Spleen (tissue), 11 donors: ENCODE measurements around the gene BEST3. TPM values are rescaled to one million over a fixed set of nuclear protein-coding genes. Genes with fewer than 3 reads are reported as not detected.

Experiments used
- DNase-seq: peaks from one replicate; pipeline ENCODE4 v3.0.0-alpha.2; 2020
- H3K27ac ChIP-seq, 8 donors: fragments of 200-600 bp; sonication (generic) in 7 of 8; 1 replicate in 4 of 8; 2 replicates in 4 of 8; pipeline versions ENCODE4 v1.5.0 to v1.8.0; 2016 to 2021; ENCODE audit warnings: inconsistent platforms in 4 of 8, mild to moderate bottlenecking in 4 of 8, moderate library complexity in 1 of 8
- H3K27me3 ChIP-seq, 7 donors: fragments of 200-600 bp; sonication (generic) in 6 of 7; replicated peaks in 1 of 7; 1 replicate in 4 of 7; 2 replicates in 3 of 7; pipeline versions ENCODE4 v1.5.0 to v1.8.0; 2016 to 2021; ENCODE audit warnings: inconsistent platforms in 3 of 7, mild to moderate bottlenecking in 1 of 7
- H3K36me3 ChIP-seq, 6 donors: fragments of 200-600 bp; sonication (generic) in 5 of 6; 1 replicate in 4 of 6; 2 replicates in 2 of 6; pipeline versions ENCODE4 v1.5.0 to v1.8.0; 2016 to 2021; ENCODE audit warnings: inconsistent platforms in 2 of 6
- H3K4me1 ChIP-seq, 6 donors: fragments of 200-600 bp; sonication (generic) in 5 of 6; 1 replicate in 3 of 6; 2 replicates in 3 of 6; pipeline versions ENCODE4 v1.5.0 to v1.8.0; 2016 to 2021; ENCODE audit warnings: inconsistent platforms in 3 of 6
- H3K4me3 ChIP-seq, 8 donors: fragments of 200-600 bp; sonication (generic) in 7 of 8; 1 replicate in 4 of 8; 2 replicates in 4 of 8; pipeline versions ENCODE4 v1.5.0 to v1.8.0; 2016 to 2021; ENCODE audit warnings: inconsistent platforms in 4 of 8, mild to moderate bottlenecking in 4 of 8, moderate library complexity in 2 of 8
- H3K9me3 ChIP-seq, 8 donors: fragments of 200-600 bp; sonication (generic) in 7 of 8; 1 replicate in 4 of 8; 2 replicates in 4 of 8; pipeline versions ENCODE4 v1.5.0 to v1.8.0; 2016 to 2021; ENCODE audit warnings: inconsistent platforms in 4 of 8
- POLR2A ChIP-seq, 3 donors: fragments of 450-650 bp; IDR thresholded peaks; one replicate each; pipeline ENCODE4 v1.5.1; 2017; ENCODE audit warnings: antibody characterized with exemption in 3 of 3, mild to moderate bottlenecking in 1 of 3
- POLR2AphosphoS5 ChIP-seq, 3 donors: sonication (generic); formaldehyde crosslinking; IDR thresholded peaks; one replicate each; pipeline ENCODE4 v1.5.1; 2017; ENCODE audit warnings: antibody characterized with exemption in 3 of 3
- WGBS, 5 donors: extraction: QIAGEN DNeasy Blood & Tissue Kit in 3 of 5; methylation state at CpG; one replicate each; pipeline versions ENCODE4 v1.1.5 to v1.1.7; 2013 to 2018; 5-methylcytosine and 5-hydroxymethylcytosine counted together
- intact Hi-C: fragments of 100-400 bp; cut with DNase I; formaldehyde crosslinking; loops from one replicate; pipeline ENCODE4 v1.15.0; 2023; ENCODE audit warnings: low total_unique reads
- polyA plus RNA-seq, 3 donors: library from polyadenylated mRNA; stranded (reverse); fragments of 200-250 nt; gene quantifications; one replicate each; pipeline ENCODE4 v1.2.1, GENCODE V29; 2013
- total RNA-seq, 7 donors: library from RNA; depleted of rRNA in 3 of 7; stranded (reverse); fragments of >200 nt in 3 of 7; fragmentation: NEBNext Ultra II Directional in 4 of 7; extraction: Animal tissue kit (Norgen Biotek cat#: 25700) in 4 of 7; gene quantifications; one replicate each; pipeline versions ENCODE4 v1.1.0 to v1.2.1, GENCODE V29; 2016 to 2021
- TF ChIP-seq, protein P1 (sequence below), 11 experiments: fragments of 200-600 bp in 7 of 11; fragments of 450-650 bp in 4 of 11; sonication (generic) in 4 of 11; IDR thresholded peaks in 8 of 11; conservative IDR thresholded peaks in 3 of 11; 1 replicate in 7 of 11; 2 replicates in 4 of 11; pipeline versions ENCODE4 v1.4.0 to v1.8.0; 2016 to 2021; ENCODE audit warnings: antibody characterized with exemption in 11 of 11, inconsistent platforms in 4 of 11, mild to moderate bottlenecking in 1 of 11
- donor health status: healthy with polysubstance abuse.
- donor health status: DM: no; HTN: no; CAD: no; lungs with moderate emphysema.
- donor health status: DM: no; HTN: no; CAD: no.
- donor health status: Bipolar disorder and iron deficiency.
- donor health status: healthy.
- donor health status: DM: no; HTN: no; CAD: no.
- donor health status: DM: yes; HTN: yes; CAD: no.

Gene BEST3
- total and polyA plus RNA-seq, 10 donors = 0.14 TPM; not detected in 9

GRCh38 chr12:69661386-69661785, 37.7 kb downstream of the BEST3 start:
- H3K36me3 ChIP-seq = no peaks in the 10 kb centered on the region
- no peak for DNase-seq
- no peak overlapping the region for H3K27ac ChIP-seq
- WGBS, 5 donors = 91 to 95% (median 94%) methylated on average over 4 of the region's 4 CpGs
- TF ChIP-seq POLR2AphosphoS5 (IDR thresholded peaks at IDR 0.05) = no peak
- TF ChIP-seq, protein P1, sequence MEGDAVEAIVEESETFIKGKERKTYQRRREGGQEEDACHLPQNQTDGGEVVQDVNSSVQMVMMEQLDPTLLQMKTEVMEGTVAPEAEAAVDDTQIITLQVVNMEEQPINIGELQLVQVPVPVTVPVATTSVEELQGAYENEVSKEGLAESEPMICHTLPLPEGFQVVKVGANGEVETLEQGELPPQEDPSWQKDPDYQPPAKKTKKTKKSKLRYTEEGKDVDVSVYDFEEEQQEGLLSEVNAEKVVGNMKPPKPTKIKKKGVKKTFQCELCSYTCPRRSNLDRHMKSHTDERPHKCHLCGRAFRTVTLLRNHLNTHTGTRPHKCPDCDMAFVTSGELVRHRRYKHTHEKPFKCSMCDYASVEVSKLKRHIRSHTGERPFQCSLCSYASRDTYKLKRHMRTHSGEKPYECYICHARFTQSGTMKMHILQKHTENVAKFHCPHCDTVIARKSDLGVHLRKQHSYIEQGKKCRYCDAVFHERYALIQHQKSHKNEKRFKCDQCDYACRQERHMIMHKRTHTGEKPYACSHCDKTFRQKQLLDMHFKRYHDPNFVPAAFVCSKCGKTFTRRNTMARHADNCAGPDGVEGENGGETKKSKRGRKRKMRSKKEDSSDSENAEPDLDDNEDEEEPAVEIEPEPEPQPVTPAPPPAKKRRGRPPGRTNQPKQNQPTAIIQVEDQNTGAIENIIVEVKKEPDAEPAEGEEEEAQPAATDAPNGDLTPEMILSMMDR (IDR thresholded peaks at IDR 0.05 in 8 of 11, conservative IDR thresholded peaks at IDR 0.05 in 3 of 11) = no peak
- TF ChIP-seq POLR2A (IDR thresholded peaks at IDR 0.05) = no peak
- H3K4me1 ChIP-seq = peaks cover 0 to 7% (median 0%) of the 10 kb centered on the region in 6 donors
- no peaks in the 10 kb centered on the region for H3K27me3 ChIP-seq
- no peaks in the 10 kb centered on the region for H3K9me3 ChIP-seq
- intact Hi-C loops = no loop called here
- no peak overlapping the region for H3K4me3 ChIP-seq

GRCh38 chr12:69660164-69660863, 38.8 kb downstream of the BEST3 start:
- Histone ChIP-seq H3K4me3 (no peak overlapping the region), H3K9me3 (no peaks in the 10 kb centered on the region), H3K27me3 (no peaks in the 10 kb centered on the region), H3K27ac (no peak overlapping the region), H3K4me1 (peaks cover 0 to 7% (median 0%) of the 10 kb centered on the region in 6 donors), H3K36me3 (no peaks in the 10 kb centered on the region)
- TF ChIP-seq POLR2A (IDR thresholded peaks at IDR 0.05) (no peak), POLR2AphosphoS5 (IDR thresholded peaks at IDR 0.05) (no peak)
- TF ChIP-seq, protein P1 (IDR thresholded peaks at IDR 0.05 in 8 of 11, conservative IDR thresholded peaks at IDR 0.05 in 3 of 11) = no peak
- WGBS, 5 donors = 82 to 97% (median 90%) methylated on average over 1 of the region's 1 CpG
- no peak for DNase-seq
- intact Hi-C loops = no loop called here

DNA sequence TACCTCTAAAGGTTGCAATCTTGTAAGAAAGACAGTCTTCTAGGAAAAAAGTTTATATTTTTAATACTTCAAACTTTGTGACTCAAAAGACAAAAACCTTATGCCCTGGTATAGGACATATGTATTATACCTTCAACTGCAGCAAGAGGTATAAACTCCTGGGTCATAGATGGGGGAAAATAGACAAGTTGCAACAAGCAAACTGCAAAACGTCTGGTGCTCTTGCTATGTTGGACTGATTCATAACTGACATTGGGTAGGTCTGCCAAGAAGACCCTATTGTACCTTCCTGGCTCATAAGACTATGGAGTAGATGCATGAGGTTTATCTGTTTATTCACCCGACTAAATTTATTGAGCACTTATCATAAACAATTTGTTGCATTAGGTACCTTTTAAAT, 40.9 kb downstream of the BEST3 start:
- H3K36me3 ChIP-seq = no peaks in the 10 kb centered on the region
- TF ChIP-seq, protein P1 (IDR thresholded peaks at IDR 0.05 in 8 of 11, conservative IDR thresholded peaks at IDR 0.05 in 3 of 11) = no peak
- TF ChIP-seq POLR2AphosphoS5 (IDR thresholded peaks at IDR 0.05) (no peak), POLR2A (IDR thresholded peaks at IDR 0.05) (no peak)
- no peaks in the 10 kb centered on the region for H3K27me3 ChIP-seq
- no peak for DNase-seq
- WGBS, 5 donors = 69 to 79% (median 71%) methylated on average over 2 of the region's 2 CpGs
- intact Hi-C loops = no loop called here
- H3K4me3 ChIP-seq = no peak overlapping the region
- H3K9me3 ChIP-seq = no peaks in the 10 kb centered on the region
- H3K27ac ChIP-seq = peak overlapping the region in 2 of 8 donors; percentile 51 to 59
- H3K4me1 ChIP-seq = peaks cover 0 to 7% (median 0%) of the 10 kb centered on the region in 6 donors

DNA sequence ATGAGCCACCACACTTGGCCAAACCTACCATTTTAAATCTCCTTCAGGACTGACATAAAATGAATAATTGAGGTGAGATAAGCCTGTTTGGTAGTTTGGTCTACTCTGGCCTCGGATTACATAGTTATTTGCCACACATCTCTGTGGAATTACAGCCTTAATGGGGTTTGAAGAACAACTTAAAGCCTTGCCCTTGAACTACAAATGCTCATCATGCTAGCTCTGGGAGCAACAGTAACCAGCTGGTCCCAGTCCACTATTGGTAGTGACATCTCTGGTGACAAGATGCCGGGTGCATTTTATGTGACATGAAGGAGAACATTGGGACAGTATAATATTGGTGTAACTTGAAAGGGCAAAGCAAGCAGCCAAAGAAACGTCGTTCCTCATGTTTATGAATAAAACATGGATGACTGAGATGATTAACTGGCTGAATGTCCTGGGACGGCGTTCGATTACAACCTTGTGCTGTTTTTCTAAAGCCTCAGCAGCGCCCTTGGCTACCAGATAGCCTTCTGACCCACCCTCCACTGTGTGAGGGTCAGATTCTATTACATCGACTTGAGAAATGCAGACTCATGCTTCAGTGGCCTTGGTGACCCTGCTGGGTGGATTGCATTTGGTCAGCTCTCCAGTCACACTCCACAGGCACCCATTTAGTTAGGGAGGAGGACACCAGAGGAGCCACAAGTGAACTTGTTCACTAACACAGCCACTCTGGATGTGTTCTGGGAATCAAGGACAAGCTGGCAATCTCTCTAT, 41.5 kb downstream of the BEST3 start:
- no peak overlapping the region for H3K4me3 ChIP-seq
- no peaks in the 10 kb centered on the region for H3K9me3 ChIP-seq
- no peaks in the 10 kb centered on the region for H3K27me3 ChIP-seq
- H3K4me1 ChIP-seq = peaks cover 0 to 7% (median 0%) of the 10 kb centered on the region in 6 donors
- no peaks in the 10 kb centered on the region for H3K36me3 ChIP-seq
- TF ChIP-seq POLR2AphosphoS5 (IDR thresholded peaks at IDR 0.05) (peak in 2 of 3 donors; percentile 32 to 46), POLR2A (IDR thresholded peaks at IDR 0.05) (no peak)
- TF ChIP-seq, protein P1 (IDR thresholded peaks at IDR 0.05 in 8 of 11, conservative IDR thresholded peaks at IDR 0.05 in 3 of 11) = no peak
- WGBS, 5 donors = 59 to 80% (median 69%) methylated on average over 9 of the region's 9 CpGs
- H3K27ac ChIP-seq = peak overlapping the region in 6 of 8 donors; percentile 10 to 59 (median 46)
- no peak for DNase-seq
- intact Hi-C loops = no loop called here
